ENCODE measurements around the gene P2RX4. TPM values are rescaled to one million over a fixed set of nuclear protein-coding genes. Genes with fewer than 3 reads are reported as not detected.

Gene P2RX4
- total and polyA plus RNA-seq, 2 of the 13 experiments (the other 11 are each of a cell fraction or from before 2014, with no cell fraction given), result 13.8 to 30.8 TPM

- no TSS peak for BruUV-seq (replicated peaks)
- FAIRE-seq (no peak), ATAC-seq (no peak), DNase-seq (ENCODE audit: low spot score) (no peak)
- Histone ChIP-seq H3K79me2 (ENCODE audit: insufficient read depth, low read length) (no peaks in the 10 kb centered on the region), H3K27me3 (ENCODE audit: control insufficient read depth in 1 of 2, insufficient read depth in 2 of 2, low read length in 2 of 2) (no peaks in the 10 kb centered on the region), H3K27ac (ENCODE audit: extremely low read length, insufficient read depth, low read length) (no peak overlapping the region), H3K4me3 (replicated peaks in 1 of 3; ENCODE audit: insufficient read depth in 1 of 3, low read depth in 2 of 3, low read length in 3 of 3) (no peak overlapping the region), H3K36me3 (replicated peaks in 1 of 2; ENCODE audit: control insufficient read depth in 1 of 2, insufficient read depth in 2 of 2, low read length in 2 of 2) (peaks cover 31 to 71% of the 10 kb centered on the region in 2 experiments), H3K9ac (ENCODE audit: insufficient read depth, low read depth, low read length) (no peak overlapping the region), H3K4me2 (ENCODE audit: low read depth, low read length) (no peak overlapping the region), H3K9me3 (ENCODE audit: low read length) (no peaks in the 10 kb centered on the region), H3K4me1 (ENCODE audit: insufficient read depth, low read length) (no peaks in the 10 kb centered on the region), H2AFZ (ENCODE audit: low read length) (no peak overlapping the region), H4K20me1 (ENCODE audit: insufficient read depth, low read length) (no peaks in the 10 kb centered on the region)
- no peak for TF ChIP-seq HNF1B (CRISPR knock-in tag; IDR thresholded peaks at IDR 0.05)
- WGBS (ENCODE audit: low lambda C conversion rate), result 59% methylated on average over 2 of the region's 2 CpGs
- in situ Hi-C loops (cut with HindIII; ENCODE audit: extremely low pct_ligation_motif_present, low pct_unique_long_range_greater_than_20kb) (no loop called here), intact Hi-C loops (cut with micrococcal nuclease; ENCODE audit: unreplicated experiment) (no loop called here)
- ChIA-PET POLR2A (no interaction called here), CTCF (ENCODE audit: low intra/inter-chr PET ratio, low total read pairs) (no interaction called here)
Measured at GRCh38 chr12:121251838-121252237, 41.9 kb downstream of the P2RX4 start.

- intact Hi-C loops (cut with micrococcal nuclease; ENCODE audit: unreplicated experiment) (no loop called here), in situ Hi-C loops (cut with HindIII; ENCODE audit: extremely low pct_ligation_motif_present, low pct_unique_long_range_greater_than_20kb) (no loop called here)
- TF ChIP-seq FLYWCH1 (CRISPR knock-in tag; IDR thresholded peaks at IDR 0.05), result no peak
- no peak for TF ChIP-seq CCDC6 (CRISPR knock-in tag; IDR thresholded peaks at IDR 0.05)
- TF ChIP-seq GMEB2 (CRISPR knock-in tag; IDR thresholded peaks at IDR 0.05; ENCODE audit: low read depth), result no peak
- TF ChIP-seq SETDB1 (CRISPR knock-in tag; IDR thresholded peaks at IDR 0.05; ENCODE audit: borderline replicate concordance), result no peak
- no peak for TF ChIP-seq PTBP1 (IDR thresholded peaks at IDR 0.05; ENCODE audit: low read depth, low read length, poor library complexity, severe bottlenecking)
- 0 out of 2 replicates have a peak, but pooled peaks have one; percentile 29 for TF ChIP-seq USF2 (IDR thresholded peaks at IDR 0.05; ENCODE audit: low read depth, low read length)
- no peak; the same call in 1 of the 2 replicates for TF ChIP-seq USF2 (CRISPR knock-in tag; IDR thresholded peaks at IDR 0.05; ENCODE audit: borderline replicate concordance)
- TF ChIP-seq NFYB (CRISPR knock-in tag; IDR thresholded peaks at IDR 0.05), result peak; percentile 71
- no peak for TF ChIP-seq ZNF143 (CRISPR knock-in tag; IDR thresholded peaks at IDR 0.05)
- TF ChIP-seq NCOA5 (CRISPR knock-in tag; IDR thresholded peaks at IDR 0.05), result no peak
- no peak for TF ChIP-seq THAP7 (CRISPR knock-in tag; IDR thresholded peaks at IDR 0.05)
Measured at GRCh38 chr12:121252712-121253345, 42.9 kb downstream of the P2RX4 start.

More at GRCh38 chr12:121252712-121253345, 42.9 kb downstream of the P2RX4 start:
- peaks cover 31 to 65% of the 10 kb centered on the region in 2 experiments for H3K36me3 ChIP-seq (replicated peaks in 1 of 2; ENCODE audit: control insufficient read depth in 1 of 2, insufficient read depth in 2 of 2, low read length in 2 of 2)
- peak; percentile 26; the same call in 1 of the 3 replicates for ATAC-seq
- no peak overlapping the region for H3K4me2 ChIP-seq (ENCODE audit: low read depth, low read length)
- H2AFZ ChIP-seq (ENCODE audit: low read length), result no peak overlapping the region
- no peaks in the 10 kb centered on the region for H3K9me3 ChIP-seq (ENCODE audit: low read length)
- H3K9ac ChIP-seq (ENCODE audit: insufficient read depth, low read depth, low read length), result no peak overlapping the region
- no peaks in the 10 kb centered on the region for H3K4me1 ChIP-seq (ENCODE audit: insufficient read depth, low read length)
- H3K4me3 ChIP-seq (replicated peaks in 1 of 3; ENCODE audit: insufficient read depth in 1 of 3, low read depth in 2 of 3, low read length in 3 of 3), result no peak overlapping the region
- no peak overlapping the region for H3K27ac ChIP-seq (ENCODE audit: extremely low read length, insufficient read depth, low read length)
- ChIA-PET CTCF (ENCODE audit: low intra/inter-chr PET ratio, low total read pairs) (no interaction called here), POLR2A (no interaction called here)
- no TSS peak for BruUV-seq (replicated peaks)
- no peak for DNase-seq (ENCODE audit: low spot score)
- no peak for FAIRE-seq
- no peaks in the 10 kb centered on the region for H3K27me3 ChIP-seq (ENCODE audit: control insufficient read depth in 1 of 2, insufficient read depth in 2 of 2, low read length in 2 of 2)
- WGBS (ENCODE audit: low lambda C conversion rate), result 90% methylated on average over 8 of the region's 9 CpGs
- H3K79me2 ChIP-seq (ENCODE audit: insufficient read depth, low read length), result no peaks in the 10 kb centered on the region
- no peaks in the 10 kb centered on the region for H4K20me1 ChIP-seq (ENCODE audit: insufficient read depth, low read length)
